Thyroid gland (tissue), 4 donors: ENCODE data around the gene STOX2. TPM values are rescaled to one million over a fixed set of nuclear protein-coding genes. Genes with fewer than 3 reads are reported as not detected.

Experiments used
- DNase-seq, 2 donors: peaks; one replicate each; pipeline ENCODE4 v3.0.0-alpha.2; 2019
- H3K27ac ChIP-seq, 3 donors: fragments of 200-600 bp; sonication (generic); 1 replicate in 2 of 3; 2 replicates in 1 of 3; pipeline ENCODE4 v1.5.1; 2016 to 2019; ENCODE audit warnings: mild to moderate bottlenecking in 1 of 3, moderate library complexity in 1 of 3
- H3K27me3 ChIP-seq: fragments of 200-600 bp; sonication (generic); one replicate; pipeline ENCODE4 v1.5.1; 2019
- H3K36me3 ChIP-seq, 2 donors: fragments of 200-600 bp; sonication (generic); one replicate each; pipeline ENCODE4 v1.5.1; 2016 to 2019
- H3K4me1 ChIP-seq, 2 donors: fragments of 200-600 bp; sonication (generic); one replicate each; pipeline ENCODE4 v1.5.1; 2017 to 2019
- H3K4me3 ChIP-seq, 3 donors: fragments of 200-600 bp; sonication (generic); replicated peaks in 1 of 3; 1 replicate in 2 of 3; 2 replicates in 1 of 3; pipeline ENCODE4 v1.5.1; 2016; ENCODE audit warnings: mild to moderate bottlenecking in 1 of 3
- H3K9me3 ChIP-seq: fragments of 200-600 bp; sonication (generic); one replicate; pipeline ENCODE4 v1.5.1; 2017
- POLR2A ChIP-seq, 2 donors: fragments of 450-650 bp; IDR thresholded peaks; one replicate each; pipeline ENCODE4 v1.6.1; 2017; ENCODE audit warnings: antibody characterized with exemption in 2 of 2, mild to moderate bottlenecking in 2 of 2, moderate library complexity in 1 of 2
- WGBS, 2 donors: methylation state at CpG; one replicate each; pipeline ENCODE4 v1.1.5; 2017; 5-methylcytosine and 5-hydroxymethylcytosine counted together
- intact Hi-C: fragments of 100-400 bp; cut with DNase I; formaldehyde crosslinking; loops from one replicate; pipeline ENCODE4 v1.15.1; 2023
- total RNA-seq, 4 donors: library from RNA; depleted of rRNA; stranded (reverse); fragments of >200 nt; gene quantifications; one replicate each; pipeline ENCODE4 v1.2.3, GENCODE V29; 2016
- TF ChIP-seq, protein P1 (sequence below), 6 experiments: fragments of 200-600 bp in 3 of 6; fragments of 450-650 bp in 3 of 6; sonication (generic) in 3 of 6; IDR thresholded peaks; one replicate each; pipeline ENCODE4 v1.5.1; 2016 to 2019; ENCODE audit warnings: antibody characterized with exemption in 6 of 6, mild to moderate bottlenecking in 2 of 6, inconsistent platforms in 1 of 6, moderate library complexity in 1 of 6

STOX2 gene
- total RNA-seq, 4 donors from 2014 or later = 27.3 to 57.7 (median 43.3) TPM

DNA sequence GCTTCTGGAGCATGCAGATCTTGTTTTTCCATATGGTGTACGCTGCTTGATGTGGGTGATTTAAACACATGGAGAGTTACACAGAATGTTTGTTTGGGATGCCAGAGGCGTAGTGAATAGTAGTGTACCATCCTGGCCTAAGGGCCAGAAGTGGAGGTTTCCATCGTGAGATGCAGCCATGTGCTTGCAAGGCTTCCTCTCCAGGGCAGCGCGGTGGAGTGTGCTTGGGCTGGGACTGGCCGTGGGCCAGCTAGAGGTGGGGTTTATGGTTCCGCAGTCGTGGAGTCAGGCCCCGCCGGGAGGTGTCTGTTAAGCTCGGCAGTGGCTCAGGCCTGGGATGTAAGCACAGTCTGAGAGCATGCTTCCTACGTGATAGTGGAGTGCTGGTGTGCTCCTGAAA is 14.0 kb downstream of the STOX2 start:
- DNase-seq = peak; percentile 77
- H3K9me3 ChIP-seq = no peaks in the 10 kb centered on the region
- H3K27me3 ChIP-seq = no peaks in the 10 kb centered on the region
- TF ChIP-seq, protein P1, sequence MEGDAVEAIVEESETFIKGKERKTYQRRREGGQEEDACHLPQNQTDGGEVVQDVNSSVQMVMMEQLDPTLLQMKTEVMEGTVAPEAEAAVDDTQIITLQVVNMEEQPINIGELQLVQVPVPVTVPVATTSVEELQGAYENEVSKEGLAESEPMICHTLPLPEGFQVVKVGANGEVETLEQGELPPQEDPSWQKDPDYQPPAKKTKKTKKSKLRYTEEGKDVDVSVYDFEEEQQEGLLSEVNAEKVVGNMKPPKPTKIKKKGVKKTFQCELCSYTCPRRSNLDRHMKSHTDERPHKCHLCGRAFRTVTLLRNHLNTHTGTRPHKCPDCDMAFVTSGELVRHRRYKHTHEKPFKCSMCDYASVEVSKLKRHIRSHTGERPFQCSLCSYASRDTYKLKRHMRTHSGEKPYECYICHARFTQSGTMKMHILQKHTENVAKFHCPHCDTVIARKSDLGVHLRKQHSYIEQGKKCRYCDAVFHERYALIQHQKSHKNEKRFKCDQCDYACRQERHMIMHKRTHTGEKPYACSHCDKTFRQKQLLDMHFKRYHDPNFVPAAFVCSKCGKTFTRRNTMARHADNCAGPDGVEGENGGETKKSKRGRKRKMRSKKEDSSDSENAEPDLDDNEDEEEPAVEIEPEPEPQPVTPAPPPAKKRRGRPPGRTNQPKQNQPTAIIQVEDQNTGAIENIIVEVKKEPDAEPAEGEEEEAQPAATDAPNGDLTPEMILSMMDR (IDR thresholded peaks at IDR 0.05) = no peak
- no peak for TF ChIP-seq POLR2A (IDR thresholded peaks at IDR 0.05)
- no peak overlapping the region for H3K27ac ChIP-seq
- WGBS, 2 donors = 28 to 55% methylated on average over 5 to 12 of the region's 12 CpGs
- H3K36me3 ChIP-seq = no peaks in the 10 kb centered on the region
- no peak overlapping the region for H3K4me3 ChIP-seq
- intact Hi-C loops = no loop called here
- peaks cover 0 to 6% of the 10 kb centered on the region in 2 donors for H3K4me1 ChIP-seq

DNA sequence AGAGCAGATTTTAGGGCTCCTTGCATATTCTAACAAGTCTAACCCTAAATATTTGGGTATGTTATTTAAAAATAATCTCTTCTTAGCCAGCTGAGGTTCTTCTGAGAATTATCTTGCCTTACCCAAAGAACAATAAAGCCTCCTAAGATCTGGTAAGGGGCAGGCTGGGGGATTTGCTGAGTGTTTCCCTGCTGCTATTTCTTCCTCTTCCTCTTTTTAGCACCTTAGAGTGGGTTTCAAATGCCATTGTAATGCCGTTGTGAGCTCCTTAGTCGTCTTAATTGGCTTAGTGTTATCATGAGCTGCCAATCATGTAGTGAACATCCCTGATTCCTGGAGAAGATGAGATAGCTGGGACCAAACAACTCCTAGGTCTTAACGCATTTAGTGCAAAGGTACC is 15.4 kb downstream of the STOX2 start:
- Histone ChIP-seq H3K27me3 (no peaks in the 10 kb centered on the region), H3K4me1 (peaks cover 0 to 6% of the 10 kb centered on the region in 2 donors), H3K27ac (no peak overlapping the region), H3K4me3 (no peak overlapping the region), H3K9me3 (no peaks in the 10 kb centered on the region), H3K36me3 (no peaks in the 10 kb centered on the region)
- no peak for DNase-seq
- no peak for TF ChIP-seq POLR2A (IDR thresholded peaks at IDR 0.05)
- TF ChIP-seq, protein P1 (IDR thresholded peaks at IDR 0.05) = no peak
- intact Hi-C loops = no loop called here
- 53 to 63% methylated on average over 3 of the region's 3 CpGs for WGBS, 2 donors

DNA sequence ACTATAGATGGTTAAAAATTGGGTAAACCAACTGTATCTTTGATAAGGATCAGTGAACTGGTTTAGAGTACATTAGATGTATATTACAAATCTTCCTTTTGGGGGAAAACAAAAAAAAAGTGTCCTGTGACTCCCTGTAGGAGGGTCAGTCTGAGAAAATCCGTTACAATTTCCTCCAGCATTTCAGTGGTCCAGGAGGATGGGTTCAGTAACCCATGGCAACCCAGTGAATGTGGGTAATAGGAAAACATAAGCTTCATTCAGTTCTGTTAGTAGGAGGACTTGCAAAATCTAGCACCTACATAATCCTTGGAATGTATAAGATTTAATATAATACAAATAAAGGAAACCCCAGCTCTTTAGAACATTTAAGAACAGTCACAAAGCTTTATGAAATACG is 16.2 kb downstream of the STOX2 start:
- no peaks in the 10 kb centered on the region for H3K36me3 ChIP-seq
- WGBS, 2 donors = 83 to 84% methylated on average over 2 of the region's 2 CpGs
- H3K9me3 ChIP-seq = no peaks in the 10 kb centered on the region
- H3K4me1 ChIP-seq = peaks cover 0 to 6% of the 10 kb centered on the region in 2 donors
- H3K27ac ChIP-seq = no peak overlapping the region
- DNase-seq = no peak
- H3K27me3 ChIP-seq = no peaks in the 10 kb centered on the region
- H3K4me3 ChIP-seq = no peak overlapping the region
- no peak for TF ChIP-seq POLR2A (IDR thresholded peaks at IDR 0.05)
- TF ChIP-seq, protein P1 (IDR thresholded peaks at IDR 0.05) = no peak
- intact Hi-C loops = no loop called here

DNA sequence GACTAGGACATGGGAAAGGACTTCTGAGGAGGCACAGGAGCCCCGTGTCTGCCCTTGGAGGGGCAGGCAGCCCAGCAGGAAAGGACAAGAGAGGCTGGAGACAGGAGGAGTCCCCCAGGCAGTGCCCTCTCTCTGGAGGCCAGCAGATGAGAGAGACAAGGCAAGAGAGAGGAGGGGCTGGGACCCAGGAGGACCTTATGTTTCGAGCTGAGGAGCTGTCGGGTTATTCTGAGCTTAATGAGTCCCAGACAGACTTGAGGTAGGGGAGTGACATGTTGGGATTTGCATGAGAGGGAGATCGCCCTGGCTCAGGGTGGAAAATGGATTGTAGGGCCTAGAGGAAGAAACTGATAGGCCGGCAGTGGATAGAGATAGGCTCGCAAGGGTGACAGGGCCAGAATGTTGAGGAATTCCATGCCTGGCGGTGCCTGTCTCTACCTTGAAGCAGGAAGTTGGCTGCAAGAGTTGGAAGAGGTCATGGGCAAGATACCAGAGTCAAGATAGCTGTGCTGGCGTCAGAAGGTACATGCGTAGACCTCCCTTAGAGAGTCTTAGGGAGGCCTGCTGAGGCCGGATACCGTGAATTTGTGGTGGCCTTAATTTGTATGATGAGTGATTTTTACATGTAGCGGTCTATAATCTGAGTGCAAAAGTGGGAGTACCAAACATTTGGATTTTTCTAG is 19.4 kb downstream of the STOX2 start:
- intact Hi-C loops = no loop called here
- no peak overlapping the region for H3K27ac ChIP-seq
- peaks cover 0 to 4% of the 10 kb centered on the region in 2 donors for H3K4me1 ChIP-seq

DNA sequence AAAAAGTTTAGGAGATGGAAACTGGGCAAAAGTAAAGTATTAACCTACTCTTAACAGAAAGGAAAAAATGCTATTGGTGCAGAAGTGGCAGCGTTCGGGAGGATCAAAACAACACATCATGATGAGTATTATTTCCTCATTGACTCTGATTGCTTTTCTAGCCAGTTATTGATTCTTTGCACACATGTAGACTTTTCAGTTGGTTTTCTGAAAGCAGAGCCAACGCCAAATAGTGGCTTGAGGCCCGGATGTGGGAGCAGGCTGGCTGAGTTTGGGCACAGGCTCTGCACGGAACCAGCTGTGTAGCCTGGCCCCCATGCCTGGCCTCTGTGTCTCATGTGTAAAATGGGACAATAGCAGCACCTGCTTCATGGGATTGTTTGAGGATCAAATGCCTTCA is 21.8 kb downstream of the STOX2 start:
- H3K27me3 ChIP-seq = no peaks in the 10 kb centered on the region
- WGBS, 2 donors = 92 to 93% methylated on average over 5 of the region's 5 CpGs
- no peak overlapping the region for H3K4me3 ChIP-seq
- H3K9me3 ChIP-seq = no peaks in the 10 kb centered on the region
- intact Hi-C loops = no loop called here
- H3K4me1 ChIP-seq = peaks cover 0 to 4% of the 10 kb centered on the region in 2 donors
- no peaks in the 10 kb centered on the region for H3K36me3 ChIP-seq
- H3K27ac ChIP-seq = no peak overlapping the region
- no peak for TF ChIP-seq POLR2A (IDR thresholded peaks at IDR 0.05)
- TF ChIP-seq, protein P1 (IDR thresholded peaks at IDR 0.05) = no peak
- no peak for DNase-seq

More for the DNA sequence above, 19.4 kb downstream of the STOX2 start:
- Histone ChIP-seq H3K27me3 (no peaks in the 10 kb centered on the region), H3K36me3 (no peaks in the 10 kb centered on the region), H3K4me3 (no peak overlapping the region), H3K9me3 (no peaks in the 10 kb centered on the region)
- TF ChIP-seq, protein P1 (IDR thresholded peaks at IDR 0.05) = no peak
- TF ChIP-seq POLR2A (IDR thresholded peaks at IDR 0.05) = no peak
- no peak for DNase-seq
- 91 to 95% methylated on average over 12 of the region's 12 CpGs for WGBS, 2 donors
